ENCODE data around the gene CAPN1.

DNA sequence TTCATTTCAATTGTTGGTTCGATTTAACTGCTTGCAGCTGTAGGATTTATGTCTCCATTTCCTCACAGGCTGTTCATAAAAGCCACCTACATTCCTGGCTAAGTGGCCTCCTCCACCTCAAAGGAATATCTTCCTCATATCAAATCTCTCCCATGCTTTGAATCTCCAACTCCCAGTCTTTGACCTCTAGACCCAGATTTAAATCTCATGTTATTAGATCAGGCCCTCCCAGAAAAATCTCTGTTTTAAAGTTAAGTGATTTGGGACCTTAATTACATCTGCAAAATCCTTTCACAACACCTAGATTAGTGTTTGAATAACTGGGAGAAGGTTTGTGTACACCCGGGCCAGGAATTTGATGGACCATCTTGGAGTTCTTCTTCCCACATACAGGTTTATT is 46.2 kb downstream of the CAPN1 start:
- no peak for TF ChIP-seq POLR2A (IDR thresholded peaks at IDR 0.05)
- TF ChIP-seq, protein P1, sequence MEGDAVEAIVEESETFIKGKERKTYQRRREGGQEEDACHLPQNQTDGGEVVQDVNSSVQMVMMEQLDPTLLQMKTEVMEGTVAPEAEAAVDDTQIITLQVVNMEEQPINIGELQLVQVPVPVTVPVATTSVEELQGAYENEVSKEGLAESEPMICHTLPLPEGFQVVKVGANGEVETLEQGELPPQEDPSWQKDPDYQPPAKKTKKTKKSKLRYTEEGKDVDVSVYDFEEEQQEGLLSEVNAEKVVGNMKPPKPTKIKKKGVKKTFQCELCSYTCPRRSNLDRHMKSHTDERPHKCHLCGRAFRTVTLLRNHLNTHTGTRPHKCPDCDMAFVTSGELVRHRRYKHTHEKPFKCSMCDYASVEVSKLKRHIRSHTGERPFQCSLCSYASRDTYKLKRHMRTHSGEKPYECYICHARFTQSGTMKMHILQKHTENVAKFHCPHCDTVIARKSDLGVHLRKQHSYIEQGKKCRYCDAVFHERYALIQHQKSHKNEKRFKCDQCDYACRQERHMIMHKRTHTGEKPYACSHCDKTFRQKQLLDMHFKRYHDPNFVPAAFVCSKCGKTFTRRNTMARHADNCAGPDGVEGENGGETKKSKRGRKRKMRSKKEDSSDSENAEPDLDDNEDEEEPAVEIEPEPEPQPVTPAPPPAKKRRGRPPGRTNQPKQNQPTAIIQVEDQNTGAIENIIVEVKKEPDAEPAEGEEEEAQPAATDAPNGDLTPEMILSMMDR (IDR thresholded peaks at IDR 0.05) = no peak

Measured in right lobe of liver (tissue), 4 donors.